22Rv1 (cell line): ENCODE results near the gene HOXA4.

ENCODE experiments used
- H3K27ac ChIP-seq: fragments of 450-650 bp; 2 replicates; pipeline ENCODE4 v1.5.1; 2017
- ZFX ChIP-seq: fragments of 450-650 bp; IDR thresholded peaks from 2 replicates; pipeline ENCODE4 v1.6.1; 2017; ENCODE audit warnings: antibody characterized with exemption, borderline replicate concordance
- TF ChIP-seq, protein P1 (sequence below): fragments of 450-650 bp; IDR thresholded peaks from 2 replicates; pipeline ENCODE4 v1.5.1; 2017; ENCODE audit warnings: mild to moderate bottlenecking

The HOXA4 gene

DNA sequence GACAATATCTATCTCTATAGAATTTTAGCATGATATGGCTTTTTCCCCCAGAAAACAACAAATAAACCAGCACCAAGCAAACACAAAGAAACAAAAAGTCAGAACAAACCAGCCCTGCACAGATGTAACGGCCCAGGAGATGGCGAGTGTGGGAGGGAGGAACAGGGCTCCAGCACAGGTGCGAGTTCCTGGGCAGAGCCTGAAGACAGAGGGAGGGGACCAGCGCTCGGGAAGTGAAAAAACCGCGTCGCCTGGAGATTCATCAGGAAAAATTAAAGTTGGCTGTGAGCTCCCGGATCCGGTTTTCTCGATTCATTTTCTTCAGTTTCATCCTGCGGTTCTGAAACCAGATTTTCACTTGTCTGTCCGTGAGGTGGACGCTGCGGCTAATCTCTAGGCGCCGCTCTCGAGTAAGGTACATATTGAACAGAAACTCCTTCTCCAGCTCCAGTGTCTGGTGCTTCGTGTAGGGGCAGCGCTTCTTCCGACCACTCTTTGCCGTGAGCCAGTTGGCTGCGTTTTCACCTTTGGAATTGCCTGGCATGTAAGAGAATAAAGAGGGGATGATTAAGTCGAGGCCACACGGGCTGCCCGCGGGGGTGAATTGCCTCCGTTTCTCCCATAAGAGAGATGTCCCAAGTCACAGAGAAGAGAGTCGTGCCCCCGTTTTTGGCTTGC is 41.2 kb upstream of the HOXA4 start:
- TF ChIP-seq ZFX: no peak
- TF ChIP-seq, protein P1, sequence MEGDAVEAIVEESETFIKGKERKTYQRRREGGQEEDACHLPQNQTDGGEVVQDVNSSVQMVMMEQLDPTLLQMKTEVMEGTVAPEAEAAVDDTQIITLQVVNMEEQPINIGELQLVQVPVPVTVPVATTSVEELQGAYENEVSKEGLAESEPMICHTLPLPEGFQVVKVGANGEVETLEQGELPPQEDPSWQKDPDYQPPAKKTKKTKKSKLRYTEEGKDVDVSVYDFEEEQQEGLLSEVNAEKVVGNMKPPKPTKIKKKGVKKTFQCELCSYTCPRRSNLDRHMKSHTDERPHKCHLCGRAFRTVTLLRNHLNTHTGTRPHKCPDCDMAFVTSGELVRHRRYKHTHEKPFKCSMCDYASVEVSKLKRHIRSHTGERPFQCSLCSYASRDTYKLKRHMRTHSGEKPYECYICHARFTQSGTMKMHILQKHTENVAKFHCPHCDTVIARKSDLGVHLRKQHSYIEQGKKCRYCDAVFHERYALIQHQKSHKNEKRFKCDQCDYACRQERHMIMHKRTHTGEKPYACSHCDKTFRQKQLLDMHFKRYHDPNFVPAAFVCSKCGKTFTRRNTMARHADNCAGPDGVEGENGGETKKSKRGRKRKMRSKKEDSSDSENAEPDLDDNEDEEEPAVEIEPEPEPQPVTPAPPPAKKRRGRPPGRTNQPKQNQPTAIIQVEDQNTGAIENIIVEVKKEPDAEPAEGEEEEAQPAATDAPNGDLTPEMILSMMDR: peak; percentile 77
- peak overlapping the region; percentile 81 for H3K27ac ChIP-seq

DNA sequence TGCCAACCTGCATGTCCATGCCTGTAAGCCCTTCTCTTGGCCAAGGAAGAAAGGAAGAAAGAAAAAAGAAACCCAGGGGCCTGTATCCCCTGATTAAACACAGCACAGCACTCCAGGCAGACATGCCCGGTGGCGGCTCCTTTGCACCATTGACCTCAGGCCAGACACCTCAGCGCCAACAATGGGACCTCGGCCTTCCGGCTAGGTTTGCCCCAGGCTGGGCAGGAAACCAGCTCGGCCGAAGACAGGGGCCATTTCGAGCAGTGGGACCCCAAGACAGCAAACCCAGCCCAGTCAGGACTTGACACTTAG is 40.7 kb upstream of the HOXA4 start:
- H3K27ac ChIP-seq: peak overlapping the region; percentile 81; the same call in 1 of the 2 replicates
- no peak for TF ChIP-seq ZFX
- TF ChIP-seq, protein P1: no peak

DNA sequence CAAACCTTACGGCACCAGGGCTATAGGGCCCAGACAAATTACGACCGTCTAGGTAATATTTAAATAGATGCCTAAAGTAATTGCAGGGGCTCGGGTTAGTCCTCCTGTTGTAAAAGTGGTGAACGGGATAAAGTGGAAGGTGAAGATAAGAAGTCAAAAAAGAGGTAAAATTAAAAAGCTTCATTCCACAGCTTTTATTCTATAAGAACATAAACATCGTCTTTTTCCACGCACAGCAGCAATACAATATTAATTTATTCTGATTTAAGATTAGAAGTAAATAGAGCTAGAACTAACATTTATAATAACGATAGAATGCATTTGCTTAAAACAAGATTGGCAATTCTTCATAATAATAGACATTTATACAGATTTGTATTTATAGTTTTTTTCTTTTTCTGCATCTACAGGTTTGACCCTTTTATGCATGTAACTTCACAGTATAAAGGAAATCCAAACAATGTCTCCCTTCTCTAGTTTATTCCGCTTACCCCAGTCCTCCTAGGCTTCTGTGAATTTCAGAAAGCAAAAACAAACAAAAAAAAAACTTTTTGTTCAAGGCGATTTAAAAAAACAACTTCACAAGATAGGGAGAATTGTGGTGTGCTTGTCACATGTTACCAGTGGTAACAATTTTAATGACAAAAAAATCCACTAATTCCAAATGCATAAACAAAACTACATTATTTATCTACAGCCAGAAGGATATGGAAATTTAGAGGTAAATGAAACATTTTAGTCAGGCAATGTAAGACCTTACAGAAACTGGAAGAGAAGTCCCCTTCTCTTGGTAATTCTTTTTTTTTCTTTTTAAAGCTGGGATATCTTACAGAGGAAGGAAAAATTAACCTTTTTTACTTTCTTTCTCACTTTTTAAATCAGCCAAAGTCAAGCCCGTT is 40.1 kb upstream of the HOXA4 start:
- TF ChIP-seq ZFX: no peak
- TF ChIP-seq, protein P1: no peak
- 0 out of 2 replicates have a peak overlapping the region, but pooled peaks have one; percentile 81 for H3K27ac ChIP-seq

DNA sequence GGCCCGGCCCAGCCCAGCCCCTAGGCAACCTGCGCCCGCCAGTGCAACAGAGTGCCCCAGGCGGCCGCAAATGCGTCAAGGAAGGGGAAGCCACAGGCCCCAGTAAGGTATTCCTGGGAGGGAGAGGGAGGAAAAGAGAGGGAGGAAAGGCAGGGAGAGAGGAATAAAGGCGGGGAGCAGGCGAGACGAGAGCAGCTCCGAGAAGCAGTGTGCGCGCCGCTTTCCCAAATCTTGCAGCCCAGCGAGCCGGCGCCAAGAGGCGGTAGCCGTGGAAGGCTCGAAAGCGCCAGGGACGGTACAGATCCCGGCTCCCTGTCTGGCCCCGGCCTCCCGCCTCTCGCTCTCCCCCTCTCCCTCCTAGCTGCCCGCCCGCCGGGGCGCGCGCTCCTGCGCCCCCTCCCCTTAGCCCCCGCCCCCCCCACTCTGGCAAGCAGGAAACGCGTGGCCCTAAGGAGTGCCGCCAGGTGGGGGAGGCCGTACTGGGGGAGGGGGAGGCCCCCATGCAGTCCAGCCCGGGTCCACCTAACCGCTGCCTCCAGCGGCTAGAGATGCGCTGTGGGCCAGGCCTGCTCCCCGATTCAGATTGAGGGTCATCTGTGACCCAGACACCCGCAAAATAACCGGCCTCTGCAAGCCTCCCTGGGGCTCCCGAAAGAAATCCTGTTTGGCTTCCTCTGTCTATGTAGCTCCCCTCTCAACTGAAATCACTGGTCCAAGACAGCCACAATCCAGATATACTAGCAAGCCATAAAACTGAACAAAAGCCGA is 39.3 kb upstream of the HOXA4 start:
- TF ChIP-seq, protein P1: 0 out of 2 replicates have a peak, but pooled peaks have one; percentile 13
- no peak for TF ChIP-seq ZFX
- H3K27ac ChIP-seq: peak overlapping the region; percentile 48

DNA sequence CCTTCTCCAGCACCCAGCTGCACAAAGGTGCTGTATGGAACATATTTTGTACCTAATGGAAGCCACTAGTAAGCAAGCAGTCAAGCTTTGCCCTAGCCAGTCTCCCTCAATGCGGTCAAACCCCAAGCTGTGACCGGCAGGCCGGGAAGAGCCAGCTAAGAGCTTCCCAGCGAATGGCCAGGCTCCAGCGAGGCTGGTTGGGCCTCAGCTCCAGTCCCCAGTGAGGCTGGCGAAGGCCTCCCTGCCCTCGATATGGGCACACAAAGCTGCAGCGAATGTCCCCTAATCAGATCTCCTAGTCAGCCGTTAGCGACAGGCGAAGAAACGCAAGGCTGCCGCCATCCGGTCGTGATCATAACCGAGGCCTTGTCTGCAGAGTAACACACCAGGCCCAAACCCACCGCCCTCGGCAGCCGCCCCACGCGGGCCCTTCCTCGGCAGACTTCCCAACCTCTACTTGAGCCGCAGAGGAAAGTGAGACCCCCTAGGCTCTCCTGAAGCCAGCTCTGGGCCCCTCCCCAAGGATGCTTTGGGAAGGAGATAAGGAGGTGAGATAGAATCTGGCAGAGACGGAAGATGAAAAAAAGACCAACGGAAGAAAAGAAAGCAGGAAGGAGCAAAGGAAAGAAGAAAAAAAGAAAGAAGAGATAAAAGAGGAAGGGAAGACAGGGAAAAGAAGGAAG is 37.8 kb upstream of the HOXA4 start:
- no peak for TF ChIP-seq ZFX
- TF ChIP-seq, protein P1: no peak
- H3K27ac ChIP-seq: peak overlapping the region; percentile 48

DNA sequence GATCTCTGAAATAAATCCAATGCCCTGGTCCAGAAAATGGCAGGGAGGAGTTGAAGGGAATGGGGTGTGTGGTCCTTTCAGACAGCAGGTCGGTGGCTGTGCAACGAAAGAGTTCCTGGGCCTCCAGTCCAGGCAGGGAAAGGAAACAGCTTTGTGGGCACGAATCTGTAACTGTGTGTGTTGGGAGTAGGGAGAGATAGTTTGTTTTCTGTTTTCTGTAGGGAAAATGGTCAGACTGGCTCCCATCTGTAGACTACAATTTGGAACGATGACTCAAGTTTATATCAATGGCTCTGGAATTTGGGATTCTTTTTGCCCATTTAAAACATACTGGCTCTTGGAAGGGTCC is 37.3 kb upstream of the HOXA4 start:
- H3K27ac ChIP-seq: peak overlapping the region; percentile 48
- TF ChIP-seq ZFX: no peak
- TF ChIP-seq, protein P1: no peak
